ENCODE results near the gene ZNF552.

GRCh38 chr19:57803265-57803593 lies 11.5 kb downstream of the ZNF552 start:
- TF ChIP-seq POLR2A (IDR thresholded peaks at IDR 0.05; ENCODE audit: low read length) (no peak), GATA1 (IDR thresholded peaks at IDR 0.05; ENCODE audit: low read depth, low read length) (no peak)
